Measurements from ENCODE around the gene ZNF276.

DNA sequence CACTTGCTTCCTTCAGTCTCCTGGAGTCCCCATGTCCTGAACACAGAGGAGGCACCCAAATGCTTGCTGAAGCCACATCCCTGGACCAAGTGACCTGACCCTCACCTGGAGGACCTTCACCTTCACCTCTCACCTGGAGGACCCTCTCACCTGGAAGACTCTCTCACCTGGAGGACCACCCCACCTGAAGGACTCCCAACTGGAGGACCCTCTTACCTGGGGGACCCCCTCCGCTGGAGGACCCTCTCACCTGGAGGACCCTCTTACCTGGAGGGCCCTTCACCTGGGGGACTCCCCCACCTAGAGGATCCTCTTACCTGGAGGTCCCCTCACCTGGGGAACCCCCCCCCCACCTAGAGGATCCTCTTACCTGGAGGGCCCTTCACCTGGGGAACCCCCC lies 35.4 kb upstream of the ZNF276 start:
- TF ChIP-seq EZH2phosphoT487 (IDR thresholded peaks at IDR 0.05; ENCODE audit: low read length) = no peak
- TF ChIP-seq EZH2 (optimal IDR thresholded peaks at IDR 0.05; ENCODE audit: low read depth, low read length) = no peak
- TF ChIP-seq, protein P1, sequence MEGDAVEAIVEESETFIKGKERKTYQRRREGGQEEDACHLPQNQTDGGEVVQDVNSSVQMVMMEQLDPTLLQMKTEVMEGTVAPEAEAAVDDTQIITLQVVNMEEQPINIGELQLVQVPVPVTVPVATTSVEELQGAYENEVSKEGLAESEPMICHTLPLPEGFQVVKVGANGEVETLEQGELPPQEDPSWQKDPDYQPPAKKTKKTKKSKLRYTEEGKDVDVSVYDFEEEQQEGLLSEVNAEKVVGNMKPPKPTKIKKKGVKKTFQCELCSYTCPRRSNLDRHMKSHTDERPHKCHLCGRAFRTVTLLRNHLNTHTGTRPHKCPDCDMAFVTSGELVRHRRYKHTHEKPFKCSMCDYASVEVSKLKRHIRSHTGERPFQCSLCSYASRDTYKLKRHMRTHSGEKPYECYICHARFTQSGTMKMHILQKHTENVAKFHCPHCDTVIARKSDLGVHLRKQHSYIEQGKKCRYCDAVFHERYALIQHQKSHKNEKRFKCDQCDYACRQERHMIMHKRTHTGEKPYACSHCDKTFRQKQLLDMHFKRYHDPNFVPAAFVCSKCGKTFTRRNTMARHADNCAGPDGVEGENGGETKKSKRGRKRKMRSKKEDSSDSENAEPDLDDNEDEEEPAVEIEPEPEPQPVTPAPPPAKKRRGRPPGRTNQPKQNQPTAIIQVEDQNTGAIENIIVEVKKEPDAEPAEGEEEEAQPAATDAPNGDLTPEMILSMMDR (IDR thresholded peaks at IDR 0.05; ENCODE audit: low read length) = no peak
